GM18511 (cell line): ENCODE measurements around the gene ADAM10.

Source experiments
- ATAC-seq: cut with Tn5 transposase; IDR thresholded peaks from one replicate; pipeline ENCODE4 v1.9.1; 2021; ENCODE audit warnings: mild to moderate bottlenecking, moderate library complexity; ENCODE audit not compliant: unreplicated experiment

The ADAM10 gene

DNA sequence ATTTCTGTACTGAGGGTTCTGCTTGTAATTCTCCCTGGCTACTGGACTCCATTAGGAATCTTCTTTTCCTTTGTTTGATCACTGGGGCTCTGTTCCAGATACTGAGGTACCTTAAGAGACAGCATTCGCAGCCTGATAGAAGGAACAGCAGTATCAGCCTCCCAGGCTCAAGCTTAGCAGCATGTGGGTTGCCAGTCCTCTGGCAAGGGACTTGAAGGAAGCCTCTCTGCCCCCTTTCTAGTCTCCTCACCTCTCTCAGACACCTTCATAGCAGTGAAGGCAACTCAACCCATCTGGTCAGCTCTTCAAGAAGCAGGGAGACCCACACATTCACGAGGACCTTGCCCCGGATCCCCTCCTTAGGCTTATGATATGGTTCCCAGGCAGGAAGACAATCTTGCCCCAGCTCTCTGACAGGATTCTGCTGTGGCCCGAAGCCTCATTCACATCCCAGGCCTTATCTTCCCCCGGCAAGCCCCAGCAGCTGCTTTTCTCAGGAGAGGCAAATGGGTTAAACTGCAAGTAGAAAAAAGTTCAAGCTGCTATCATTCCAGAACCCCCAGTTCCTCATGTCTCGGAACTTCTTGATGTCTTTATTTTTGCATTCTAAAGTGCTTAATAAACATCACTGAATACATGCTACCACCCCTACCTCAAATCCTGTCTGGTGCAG, 164.6 kb downstream of the ADAM10 start:
- no peak for ATAC-seq

- no peak for ATAC-seq
These were observed 166.2 kb downstream of the ADAM10 start for GRCh38 chr15:58583171-58583908.

DNA sequence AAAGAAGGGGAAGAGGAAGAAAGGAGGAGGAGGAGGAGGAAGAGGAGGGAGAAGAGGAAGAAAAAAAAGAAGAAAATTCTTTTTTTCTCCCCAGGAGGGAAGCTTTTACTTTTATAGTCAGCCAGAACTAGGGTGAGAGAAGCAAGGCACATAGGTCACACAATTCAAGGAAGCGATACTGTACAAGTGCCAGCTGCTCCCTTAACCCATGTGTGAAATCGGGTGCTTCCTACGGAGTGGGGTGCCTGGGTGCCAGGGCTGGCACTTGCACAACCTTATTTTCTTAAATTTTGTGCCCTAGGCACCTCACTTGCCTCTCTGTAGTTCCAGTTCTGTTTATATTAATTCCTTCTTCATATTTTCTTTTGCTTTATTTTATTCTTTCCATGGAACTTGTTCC, 167.3 kb downstream of the ADAM10 start:
- no peak for ATAC-seq

- no peak for ATAC-seq
These were observed 172.8 kb downstream of the ADAM10 start for GRCh38 chr15:58576657-58577056.

GRCh38 chr15:58575045-58575786, 174.3 kb downstream of the ADAM10 start:
- no peak for ATAC-seq

GRCh38 chr15:58574631-58575030, 174.9 kb downstream of the ADAM10 start:
- no peak for ATAC-seq

DNA sequence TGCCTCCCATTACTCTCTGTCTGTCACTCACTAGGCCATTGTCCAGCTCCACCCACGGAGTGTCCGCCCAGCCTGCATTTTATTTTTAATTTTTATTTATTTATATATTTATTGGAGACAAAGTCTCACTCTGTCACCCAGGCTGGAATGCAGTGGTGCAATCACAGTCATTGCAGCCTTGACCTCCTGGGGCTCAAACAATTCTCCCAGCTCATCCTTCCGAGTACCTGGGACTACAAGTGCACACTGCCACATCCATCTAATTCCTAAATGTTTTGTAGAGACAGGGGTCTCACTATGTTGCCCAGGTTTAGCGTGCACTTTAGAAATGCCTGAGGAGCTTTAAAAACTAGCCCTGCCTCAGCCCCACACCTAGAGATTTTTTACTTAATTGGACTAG, 176.2 kb downstream of the ADAM10 start:
- no peak for ATAC-seq

GRCh38 chr15:58572521-58572920, 177.0 kb downstream of the ADAM10 start:
- ATAC-seq, result no peak

DNA sequence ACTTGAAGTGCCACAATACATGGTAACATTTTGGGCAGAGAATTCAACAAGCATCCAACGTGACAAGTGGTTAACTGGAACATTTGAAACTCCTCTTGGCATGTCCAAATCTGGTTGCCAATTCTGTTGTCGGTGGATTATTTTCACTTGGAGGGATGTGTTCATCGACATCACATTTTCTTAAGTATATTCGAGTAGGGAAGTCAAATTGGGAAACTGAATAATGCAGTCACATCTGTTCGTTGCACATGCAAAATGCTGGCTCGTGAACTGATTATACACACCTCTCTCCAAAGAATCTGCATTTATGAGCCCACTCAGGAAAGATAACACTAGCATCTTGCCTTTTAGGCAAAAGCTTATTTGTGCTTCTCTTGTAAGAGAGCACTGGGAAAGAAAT, 178.0 kb downstream of the ADAM10 start:
- no peak for ATAC-seq

GRCh38 chr15:58569455-58569854, 180.1 kb downstream of the ADAM10 start:
- ATAC-seq, result no peak

DNA sequence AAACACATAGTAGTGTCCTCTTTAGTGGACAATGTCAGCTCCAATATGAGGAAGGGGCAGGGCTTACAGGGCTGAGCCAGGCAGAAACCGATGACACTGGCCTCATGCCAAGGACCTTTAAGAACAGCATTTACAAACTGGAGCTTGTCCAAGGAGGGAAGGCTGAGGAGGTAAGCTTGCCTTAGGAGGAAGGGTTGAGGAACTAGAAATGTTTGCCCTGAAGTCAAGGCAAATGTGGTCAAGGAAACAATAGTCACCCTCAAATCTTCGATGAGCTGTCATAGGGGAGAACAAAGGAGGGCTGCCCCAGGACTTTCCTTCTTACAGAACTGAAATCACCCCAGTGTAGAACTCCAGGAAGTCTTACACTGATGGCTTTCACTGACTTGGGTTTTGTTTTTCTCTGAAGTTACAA, 181.3 kb downstream of the ADAM10 start:
- no peak for ATAC-seq

DNA sequence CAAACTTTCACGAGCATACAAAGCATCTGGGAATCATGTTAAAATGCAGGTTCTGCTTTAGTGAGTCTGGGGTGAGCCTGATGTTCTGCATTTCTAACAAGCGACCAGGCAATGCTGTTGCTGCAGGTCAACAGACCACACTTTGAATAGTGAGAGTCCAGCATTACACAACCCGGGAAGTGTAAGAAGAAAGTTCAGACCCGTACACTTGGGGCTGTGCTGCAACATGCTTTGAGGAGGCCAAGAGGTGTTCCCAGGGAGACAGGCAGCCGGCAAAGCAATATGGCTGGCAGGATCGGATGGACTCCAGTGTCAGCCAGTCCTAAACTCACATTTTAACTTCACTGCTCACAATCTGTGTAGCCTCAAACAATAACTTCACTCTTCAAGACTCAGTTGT, 183.5 kb downstream of the ADAM10 start:
- no peak for ATAC-seq

- ATAC-seq, result no peak
These were observed 183.9 kb downstream of the ADAM10 start for GRCh38 chr15:58565619-58566018.

GRCh38 chr15:58564981-58565380, 184.5 kb downstream of the ADAM10 start:
- no peak for ATAC-seq

GRCh38 chr15:58562135-58562534, 187.4 kb downstream of the ADAM10 start:
- no peak for ATAC-seq

DNA sequence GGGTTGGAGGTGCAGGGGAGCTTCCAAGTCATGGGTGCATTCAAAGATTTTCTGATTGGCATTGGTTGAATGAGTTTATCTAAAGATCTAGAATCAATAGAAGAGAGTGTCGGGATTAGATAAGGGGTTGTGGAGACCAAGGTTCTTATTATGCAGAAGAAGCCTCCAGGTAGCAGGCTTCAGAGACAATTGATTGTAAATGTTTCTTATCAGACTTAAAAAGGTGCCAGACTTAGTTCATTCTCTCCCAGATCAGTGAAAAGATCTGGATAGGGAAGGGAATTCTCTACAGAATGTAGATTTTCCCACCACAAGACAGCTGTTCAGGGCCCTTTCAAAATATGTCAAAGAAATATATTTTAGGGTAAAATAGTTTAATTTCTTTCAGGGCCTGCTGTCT, 188.2 kb downstream of the ADAM10 start:
- ATAC-seq, result no peak

GRCh38 chr15:58559904-58560588, 189.5 kb downstream of the ADAM10 start:
- no peak for ATAC-seq

DNA sequence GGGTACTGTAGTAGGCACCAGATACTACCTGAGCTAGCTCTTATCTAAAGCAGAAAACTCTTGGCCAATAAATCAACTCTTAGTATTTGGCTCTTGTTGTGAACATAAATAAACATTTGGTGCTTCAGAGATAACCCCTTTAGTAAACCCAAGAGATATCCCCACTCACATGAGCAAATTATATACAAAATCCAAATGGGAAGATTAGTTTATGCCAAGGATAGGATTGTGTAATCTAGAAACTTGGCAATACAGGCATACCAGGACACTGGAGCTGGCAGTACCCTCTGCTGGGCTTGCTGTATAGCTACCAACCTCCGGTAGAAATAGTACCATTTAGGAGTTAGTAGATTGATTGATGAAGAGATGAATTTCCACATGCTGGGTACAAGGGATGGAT, 190.7 kb downstream of the ADAM10 start:
- no peak for ATAC-seq

DNA sequence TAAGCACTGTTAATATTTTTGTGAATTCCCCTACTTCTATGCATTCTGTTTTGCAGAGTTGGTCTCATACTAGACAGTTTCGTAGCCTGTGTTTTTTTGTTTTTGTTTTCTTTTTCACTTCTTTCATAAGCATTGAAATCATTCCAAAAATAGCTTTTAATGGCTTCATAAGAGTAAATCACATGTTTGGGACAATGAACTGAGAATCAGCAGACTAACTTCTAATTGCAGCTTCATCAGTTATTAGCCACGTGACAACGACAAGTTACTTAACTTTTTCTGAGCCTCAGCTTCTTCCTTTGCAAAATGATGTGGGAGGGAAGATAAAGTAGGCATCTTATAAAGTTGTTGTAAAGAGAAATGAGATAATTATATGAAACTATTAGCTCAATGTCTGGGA, 193.0 kb downstream of the ADAM10 start:
- ATAC-seq, result no peak

- ATAC-seq, result no peak
These were observed 193.5 kb downstream of the ADAM10 start for GRCh38 chr15:58556028-58556361.
